AG04450 (cell line): ENCODE measurements around the gene GRHL1. TPM values are rescaled to one million over a fixed set of nuclear protein-coding genes. Genes with fewer than 3 reads are reported as not detected.

Source experiments
- CTCF ChIA-PET: fragments of 300-600, 350-600 bp; formaldehyde crosslinking; extraction: SDS; loops from one replicate; lab custom pipeline; 2022; ENCODE audit warnings: antibody characterized with exemption, inconsistent platforms; lab: Charles Lee
- POLR2A ChIA-PET: fragments of 350-600 bp; formaldehyde crosslinking; extraction: SDS; loops from one replicate; lab custom pipeline; 2021; ENCODE audit warnings: antibody characterized with exemption, inconsistent platforms; lab: Yijun Ruan, JAX
- DNase-seq: peaks from one replicate; pipeline ENCODE4 v3.0.0-alpha.2; 2011; ENCODE audit warnings: low read depth, low spot score
- H3K27ac ChIP-seq: one replicate; pipeline ENCODE4 v1.5.1; 2012; ENCODE audit warnings: low read depth, low read length, control low read depth
- H3K27me3 ChIP-seq: one replicate; pipeline ENCODE4 v1.6.0; 2012; ENCODE audit warnings: low read length; ENCODE audit not compliant: control insufficient read depth, insufficient read depth
- H3K4me3 ChIP-seq: 2 replicates; pipeline ENCODE4 v1.5.1; 2011; ENCODE audit warnings: mild to moderate bottlenecking, low read depth, low read length, control low read depth
- H3K9me3 ChIP-seq: 2 replicates; pipeline ENCODE4 v1.5.1; 2012; ENCODE audit warnings: low read length; ENCODE audit not compliant: control insufficient read depth, insufficient read depth
- polyA plus RNA-seq: library from polyadenylated mRNA; depleted of rRNA; stranded (reverse); fragments of >200 nt; gene quantifications from 2 replicates; pipeline ENCODE4 v1.2.3, GENCODE V29; 2011
- TF ChIP-seq, protein P1 (sequence below): IDR thresholded peaks from 2 replicates; pipeline ENCODE4 v1.5.1; 2011; ENCODE audit warnings: low read depth, low read length, control low read depth, inconsistent platforms

The GRHL1 gene
- polyA plus RNA-seq, 1 experiment: 0.64 TPM

DNA sequence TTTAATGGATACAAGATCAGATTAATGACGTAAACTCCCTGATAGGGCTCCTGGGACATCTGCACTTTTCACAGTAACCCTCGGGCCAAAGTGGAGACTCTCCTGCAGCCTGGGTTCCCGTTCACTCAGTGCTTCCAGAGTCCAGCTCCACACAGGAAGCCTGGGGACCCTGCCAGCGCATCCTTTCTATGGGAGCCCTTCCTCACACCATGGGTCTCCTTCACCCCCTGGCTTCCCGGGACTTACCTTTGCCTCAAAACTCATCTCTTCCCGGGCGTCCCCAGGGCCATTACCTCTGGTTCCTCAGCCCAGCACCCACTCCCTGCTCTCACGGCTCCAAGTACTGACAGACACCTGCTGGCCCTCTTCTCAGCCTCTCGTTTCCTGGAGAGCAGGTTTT is 51.2 kb downstream of the GRHL1 start:
- POLR2A ChIA-PET: no interaction called here
- Histone ChIP-seq H3K27me3 (no peaks in the 10 kb centered on the region), H3K9me3 (peaks cover 5% of the 10 kb centered on the region), H3K4me3 (no peak overlapping the region), H3K27ac (no peak overlapping the region)
- DNase-seq: no peak
- CTCF ChIA-PET: interaction anchor here (2.7 kb wide), 1 partner anchor 18 kb away, joined by 11 read pairs; no protein-coding TSS in a partner anchor
- TF ChIP-seq, protein P1, sequence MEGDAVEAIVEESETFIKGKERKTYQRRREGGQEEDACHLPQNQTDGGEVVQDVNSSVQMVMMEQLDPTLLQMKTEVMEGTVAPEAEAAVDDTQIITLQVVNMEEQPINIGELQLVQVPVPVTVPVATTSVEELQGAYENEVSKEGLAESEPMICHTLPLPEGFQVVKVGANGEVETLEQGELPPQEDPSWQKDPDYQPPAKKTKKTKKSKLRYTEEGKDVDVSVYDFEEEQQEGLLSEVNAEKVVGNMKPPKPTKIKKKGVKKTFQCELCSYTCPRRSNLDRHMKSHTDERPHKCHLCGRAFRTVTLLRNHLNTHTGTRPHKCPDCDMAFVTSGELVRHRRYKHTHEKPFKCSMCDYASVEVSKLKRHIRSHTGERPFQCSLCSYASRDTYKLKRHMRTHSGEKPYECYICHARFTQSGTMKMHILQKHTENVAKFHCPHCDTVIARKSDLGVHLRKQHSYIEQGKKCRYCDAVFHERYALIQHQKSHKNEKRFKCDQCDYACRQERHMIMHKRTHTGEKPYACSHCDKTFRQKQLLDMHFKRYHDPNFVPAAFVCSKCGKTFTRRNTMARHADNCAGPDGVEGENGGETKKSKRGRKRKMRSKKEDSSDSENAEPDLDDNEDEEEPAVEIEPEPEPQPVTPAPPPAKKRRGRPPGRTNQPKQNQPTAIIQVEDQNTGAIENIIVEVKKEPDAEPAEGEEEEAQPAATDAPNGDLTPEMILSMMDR: no peak

DNA sequence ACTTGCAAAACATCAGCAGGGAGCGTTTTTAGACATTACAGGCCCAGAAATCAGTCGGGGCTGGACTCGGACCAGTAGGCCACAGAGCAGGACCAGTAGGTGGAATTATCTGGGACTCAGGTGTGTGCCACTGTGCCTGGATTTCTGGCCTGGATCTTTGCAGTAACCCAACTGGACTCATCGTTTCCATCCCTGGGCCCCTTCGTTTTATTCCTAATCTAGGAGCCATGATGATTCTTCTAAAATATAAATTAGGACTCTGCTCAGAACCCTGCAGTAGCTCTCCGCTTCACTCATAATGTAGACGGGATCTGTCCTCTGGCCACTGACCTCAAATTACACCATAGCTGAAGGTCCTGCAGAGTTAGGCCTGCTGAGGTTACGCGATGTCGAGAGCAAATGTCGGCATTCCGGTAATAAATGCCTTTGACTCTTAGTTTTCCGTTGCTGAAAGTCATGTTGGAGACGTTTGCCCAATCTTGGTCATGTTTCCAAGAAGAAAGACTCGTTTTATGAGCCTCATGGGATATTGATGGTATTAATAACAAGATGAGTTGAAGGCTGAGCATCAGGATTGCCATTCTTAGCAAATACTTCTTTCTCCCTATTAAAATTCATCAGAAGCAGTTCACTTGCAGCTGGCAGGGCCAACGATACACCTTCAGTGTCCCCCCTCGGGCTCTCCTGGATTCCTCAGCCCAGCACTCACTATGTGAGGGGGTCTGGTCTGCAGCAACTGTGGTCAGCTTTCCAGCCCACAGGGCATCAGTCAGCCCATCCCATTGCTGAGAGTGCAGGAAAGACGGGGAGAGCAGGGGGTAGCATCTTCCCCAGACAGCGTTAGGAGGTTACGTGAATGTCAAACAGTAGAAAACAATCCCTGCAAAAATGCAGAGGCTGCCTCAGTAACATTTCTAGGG is 52.0 kb downstream of the GRHL1 start:
- ChIA-PET CTCF (no interaction called here), POLR2A (no interaction called here)
- DNase-seq: no peak
- Histone ChIP-seq H3K27ac (no peak overlapping the region), H3K9me3 (peaks cover 5% of the 10 kb centered on the region), H3K4me3 (no peak overlapping the region), H3K27me3 (no peaks in the 10 kb centered on the region)
- TF ChIP-seq, protein P1: no peak

DNA sequence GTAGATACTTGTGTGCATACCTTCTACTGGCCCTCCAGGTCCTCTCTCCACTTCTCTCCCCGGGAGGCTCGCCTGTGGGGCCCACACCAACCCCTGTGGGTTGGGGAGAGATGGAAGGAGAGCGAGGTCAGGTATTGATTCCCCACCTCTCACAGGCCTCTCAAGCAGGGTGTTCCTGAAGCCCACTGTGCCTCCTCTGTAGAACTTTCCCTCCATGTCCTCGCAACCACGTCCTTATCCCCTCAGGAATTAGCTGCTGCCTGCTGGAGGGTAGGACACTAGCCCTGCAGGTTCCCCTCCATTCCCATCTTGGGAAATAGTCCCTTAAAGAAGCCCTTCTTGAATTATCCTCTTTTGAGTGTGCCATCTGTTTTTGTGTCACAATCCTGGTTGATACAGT is 52.9 kb downstream of the GRHL1 start:
- ChIA-PET POLR2A (no interaction called here), CTCF (interaction anchor here (0.8 kb wide), 1 partner anchor 190 kb away, joined by 3 read pairs; no protein-coding TSS in a partner anchor)
- TF ChIP-seq, protein P1: no peak
- Histone ChIP-seq H3K9me3 (peaks cover 9% of the 10 kb centered on the region), H3K27me3 (no peaks in the 10 kb centered on the region), H3K4me3 (no peak overlapping the region), H3K27ac (no peak overlapping the region)
- no peak for DNase-seq

DNA sequence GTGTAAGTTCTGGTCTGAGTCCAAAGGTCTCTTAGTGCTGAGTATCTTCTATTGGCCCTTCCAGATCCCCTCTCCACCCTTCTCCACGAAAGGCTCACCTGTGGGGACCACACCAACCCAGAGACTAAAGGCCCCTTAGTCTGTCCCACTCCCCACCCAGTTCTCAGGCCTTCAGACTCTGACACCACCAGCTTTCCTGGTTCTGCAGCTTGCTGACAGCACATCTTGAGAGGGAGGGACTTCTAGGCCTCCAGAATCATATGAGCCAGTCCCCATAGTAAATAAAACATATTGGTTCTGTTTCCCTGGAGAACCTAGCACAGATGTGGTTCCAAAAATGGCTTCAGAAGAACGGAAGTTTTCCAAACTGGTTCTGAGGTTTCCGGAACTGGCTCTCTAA is 53.3 kb downstream of the GRHL1 start:
- Histone ChIP-seq H3K4me3 (no peak overlapping the region), H3K27me3 (no peaks in the 10 kb centered on the region), H3K9me3 (peaks cover 13% of the 10 kb centered on the region), H3K27ac (no peak overlapping the region)
- TF ChIP-seq, protein P1: no peak
- ChIA-PET CTCF (interaction anchor here (0.8 kb wide), 1 partner anchor 191 kb away, joined by 3 read pairs; no protein-coding TSS in a partner anchor), POLR2A (no interaction called here)
- no peak for DNase-seq
